B cell (primary cell): ENCODE measurements around the gene PNPLA6. TPM values are rescaled to one million over a fixed set of nuclear protein-coding genes. Genes with fewer than 3 reads are reported as not detected.

Experiments
- ATAC-seq: fragments of 200-7000 bp; cut with Tn5 transposase; one replicate; pipeline ENCODE4 v1.10.0; 2021; ENCODE audit warnings: low read depth, mild to moderate bottlenecking, moderate number of reproducible peaks, moderate library complexity
- CTCF ChIA-PET: fragments of 350-600 bp; sonication (Branson Sonifier 250); formaldehyde crosslinking; loops from one replicate; lab custom pipeline; 2021; ENCODE audit warnings: antibody characterized with exemption, inconsistent platforms; lab: Charles Lee
- POLR2A ChIA-PET: fragments of 350-600 bp; sonication (Branson Sonifier 250); formaldehyde crosslinking; loops from one replicate; lab custom pipeline; 2021; ENCODE audit warnings: antibody characterized with exemption; lab: Charles Lee
- DNase-seq: peaks from one replicate; pipeline ENCODE4 v3.0.0; 2013
- H2AFZ ChIP-seq: 2 replicates; pipeline ENCODE4 v1.6.1; 2012; ENCODE audit warnings: mild to moderate bottlenecking, low read depth, low read length; ENCODE audit not compliant: insufficient read depth, poor library complexity, severe bottlenecking
- H3K27ac ChIP-seq, 2 donors: 1 replicate in 1 of 2; 2 replicates in 1 of 2; pipeline ENCODE4 v1.5.1; 2012 to 2013; ENCODE audit warnings: low read length in 2 of 2, mild to moderate bottlenecking in 2 of 2, moderate library complexity in 1 of 2
- H3K27me3 ChIP-seq, 4 experiments: fragments of 200-600 bp in 1 of 4; sonication (generic) in 1 of 4; replicated peaks in 1 of 4; 1 replicate in 2 of 4; 2 replicates in 2 of 4; pipeline versions ENCODE4 v1.6.1 to v1.7.0; 2013 to 2016; ENCODE audit warnings: low read length in 3 of 4, mild to moderate bottlenecking in 2 of 4, mixed read lengths in 1 of 4, moderate library complexity in 1 of 4; ENCODE audit not compliant: insufficient read depth in 4 of 4, control insufficient read depth in 3 of 4; ENCODE audit errors: control extremely low read depth in 1 of 4
- H3K36me3 ChIP-seq, 2 experiments: replicated peaks in 1 of 2; 1 replicate in 1 of 2; 2 replicates in 1 of 2; pipeline versions ENCODE4 v1.6.1 to v1.7.1; 2013; ENCODE audit warnings: low read length in 1 of 2; ENCODE audit not compliant: insufficient read depth in 2 of 2, control insufficient read depth in 1 of 2; ENCODE audit errors: control extremely low read depth in 1 of 2, extremely low read depth in 1 of 2
- H3K4me1 ChIP-seq, 2 donors: fragments of 200-600 bp in 1 of 2; sonication (generic) in 1 of 2; 1 replicate in 1 of 2; 2 replicates in 1 of 2; pipeline versions ENCODE4 v1.5.1 to v1.6.1; 2013 to 2017; ENCODE audit warnings: low read length in 2 of 2; ENCODE audit not compliant: control insufficient read depth in 2 of 2, insufficient read depth in 2 of 2
- H3K4me2 ChIP-seq: replicated peaks from 2 replicates; pipeline ENCODE3; 2012; ENCODE audit warnings: mild to moderate bottlenecking, low read depth, low read length; ENCODE audit not compliant: poor library complexity, severe bottlenecking
- H3K4me3 ChIP-seq, 5 experiments: fragments of 200-600 bp in 1 of 5; sonication (generic) in 1 of 5; 1 replicate in 3 of 5; 2 replicates in 2 of 5; pipeline versions ENCODE4 v1.5.1 to v1.7.0; 2011 to 2016; ENCODE audit warnings: low read length in 4 of 5, mild to moderate bottlenecking in 4 of 5, low read depth in 2 of 5, control low read depth in 1 of 5, moderate library complexity in 1 of 5; ENCODE audit not compliant: insufficient read depth in 1 of 5; ENCODE audit errors: control extremely low read depth in 1 of 5, extremely low read depth in 1 of 5
- H3K79me2 ChIP-seq: fragments of 200-600 bp; sonication (generic); one replicate; pipeline ENCODE4 v1.6.0; 2016; ENCODE audit warnings: low read length; ENCODE audit not compliant: control insufficient read depth, insufficient read depth
- H3K9ac ChIP-seq: fragments of 200-600 bp; sonication (generic); 2 replicates; pipeline ENCODE4 v1.6.1; 2017; ENCODE audit warnings: mild to moderate bottlenecking, low read length, moderate library complexity
- H3K9me3 ChIP-seq, 3 donors: one replicate each; pipeline versions ENCODE4 v1.6.1 to v1.7.1; 2013; ENCODE audit warnings: low read length in 2 of 3; ENCODE audit not compliant: control insufficient read depth in 2 of 3, insufficient read depth in 1 of 3; ENCODE audit errors: control extremely low read depth in 1 of 3
- H4K20me1 ChIP-seq: 2 replicates; pipeline ENCODE4 v1.6.0; 2012; ENCODE audit warnings: mild to moderate bottlenecking, low read length; ENCODE audit not compliant: insufficient read depth, control insufficient read depth, poor library complexity, severe bottlenecking
- H3K27ac Mint-ChIP-seq: one replicate; pipeline ENCODE4 v1.8.0; 2021; ENCODE audit warnings: mixed read lengths
- H3K27me3 Mint-ChIP-seq: one replicate; pipeline ENCODE4 v1.8.0; 2021; ENCODE audit warnings: mixed read lengths
- H3K4me1 Mint-ChIP-seq: one replicate; pipeline ENCODE4 v1.8.0; 2021; ENCODE audit warnings: mixed read lengths
- H3K4me3 Mint-ChIP-seq: one replicate; pipeline ENCODE4 v1.8.0; 2021; ENCODE audit warnings: mixed read lengths
- H3K9me3 Mint-ChIP-seq: one replicate; pipeline ENCODE4 v1.8.0; 2022; ENCODE audit warnings: mixed read lengths; ENCODE audit not compliant: insufficient read depth
- CTCF ChIP-seq: fragments of 200-600 bp; IDR thresholded peaks from one replicate; pipeline ENCODE4 v1.8.0; 2022; ENCODE audit warnings: antibody characterized with exemption, mild to moderate bottlenecking
- EZH2 ChIP-seq: IDR thresholded peaks from 2 replicates; pipeline ENCODE4 v1.6.1; 2012; ENCODE audit warnings: borderline replicate concordance, low read depth, mild to moderate bottlenecking, moderate library complexity, low read length; ENCODE audit not compliant: insufficient read depth, poor library complexity, severe bottlenecking
- WGBS: methylation state at CpG from one replicate; pipeline ENCODE4 v1.1.5; 2013; ENCODE audit warnings: missing lambda C conversion rate; ENCODE audit not compliant: insufficient coverage; 5-methylcytosine and 5-hydroxymethylcytosine counted together
- intact Hi-C: fragments of 100-400 bp; cut with micrococcal nuclease; formaldehyde crosslinking; loops from one replicate; pipeline ENCODE4 v1.10.0; 2022
- polyA plus RNA-seq: library from polyadenylated mRNA; depleted of rRNA; stranded (reverse); fragments of >200 nt; gene quantifications from 2 replicates; pipeline ENCODE4 v1.2.3, GENCODE V29; 2012
- total RNA-seq, 2 donors: library from RNA; stranded (reverse); fragments of 120-200 nt in 1 of 2; gene quantifications; 1 replicate in 1 of 2; 2 replicates in 1 of 2; pipeline versions ENCODE4 v1.2.3 to v1.2.4, GENCODE V29; 2013 to 2022

PNPLA6 gene
- total and polyA plus RNA-seq, 2 donors (not counting 1 experiment from before 2014, with no cell fraction given), result 102 to 149 TPM

- TF ChIP-seq EZH2 (no peak), CTCF (no peak)
- Histone ChIP-seq H3K4me1 (peaks cover 13 to 23% of the 10 kb centered on the region in 2 donors), H3K4me3 (no peak overlapping the region), H3K27me3 (no peaks in the 10 kb centered on the region), H3K27ac (no peak overlapping the region), H3K9me3 (peaks cover 0 to 3% (median 0%) of the 10 kb centered on the region in 3 donors), H4K20me1 (no peaks in the 10 kb centered on the region), H3K4me2 (no peak overlapping the region), H3K36me3 (peaks cover 0 to 7% of the 10 kb centered on the region in 2 experiments), H3K9ac (no peak overlapping the region), H3K79me2 (no peaks in the 10 kb centered on the region), H2AFZ (no peak overlapping the region)
- Mint-ChIP-seq H3K9me3 (no peaks in the 10 kb centered on the region), H3K27me3 (no peaks in the 10 kb centered on the region), H3K27ac (no peak overlapping the region), H3K4me3 (peak overlapping the region; percentile 29), H3K4me1 (peaks cover 12% of the 10 kb centered on the region)
- 95% methylated on average over 15 of the region's 20 CpGs for whole genome bisulfite sequencing
- DNase-seq, result no peak
- ChIA-PET POLR2A (no interaction called here), CTCF (no interaction called here)
- no peak for ATAC-seq
- intact Hi-C loops, result loop anchor here (5.0 kb wide), 1 partner anchor 1803 kb away; the partner anchor contains the start of genes CATSPERD and LONP1
Measured at GRCh38 chr19:7524992-7525739, 10.4 kb upstream of the PNPLA6 start.
